ENCODE data around the gene FCN1. TPM values are rescaled to one million over a fixed set of nuclear protein-coding genes. Genes with fewer than 3 reads are reported as not detected.

FCN1 gene
- total and polyA plus RNA-seq, 2 experiments from 2014 or later: not detected

GRCh38 chr9:134877541-134877940, 40.2 kb downstream of the FCN1 start:
- no peak for DNase-seq (ENCODE audit: low spot score)
- Histone ChIP-seq H2AFZ (no peak overlapping the region), H3K27ac (no peak overlapping the region), H3K4me1 (ENCODE audit: insufficient read depth) (no peaks in the 10 kb centered on the region), H3K79me2 (no peaks in the 10 kb centered on the region), H4K20me1 (ENCODE audit: insufficient read depth, poor library complexity, severe bottlenecking) (no peaks in the 10 kb centered on the region), H3K4me2 (no peak overlapping the region), H3K36me3 (replicated peaks; ENCODE audit: insufficient read depth, low read depth) (no peaks in the 10 kb centered on the region), H3K27me3 (peaks cover 5% of the 10 kb centered on the region), H3K4me3 (no peak overlapping the region), H3K9me3 (ENCODE audit: low read depth) (no peaks in the 10 kb centered on the region), H3K9me2 (replicated peaks; ENCODE audit: insufficient read depth) (no peaks in the 10 kb centered on the region)
- TF ChIP-seq EZH2 (IDR thresholded peaks at IDR 0.05; ENCODE audit: borderline replicate concordance) (no peak), CTCF (IDR thresholded peaks at IDR 0.05; ENCODE audit: poor library complexity) (no peak), EZH2phosphoT487 (IDR thresholded peaks at IDR 0.05; ENCODE audit: low read depth, severe bottlenecking, unreplicated experiment) (no peak)
- WGBS (ENCODE audit: low lambda C conversion rate, missing lambda C conversion rate): 91% methylated on average over 4 of the region's 4 CpGs

- TF ChIP-seq EZH2phosphoT487 (IDR thresholded peaks at IDR 0.05; ENCODE audit: low read depth, severe bottlenecking, unreplicated experiment) (no peak), CTCF (IDR thresholded peaks at IDR 0.05; ENCODE audit: poor library complexity) (no peak), EZH2 (IDR thresholded peaks at IDR 0.05; ENCODE audit: borderline replicate concordance) (no peak)
- H2AFZ ChIP-seq: no peak overlapping the region
- 79% methylated on average over 1 of the region's 1 CpG for WGBS (ENCODE audit: low lambda C conversion rate, missing lambda C conversion rate)
- H3K27ac ChIP-seq: no peak overlapping the region
- no peaks in the 10 kb centered on the region for H3K4me1 ChIP-seq (ENCODE audit: insufficient read depth)
- H3K4me3 ChIP-seq: no peak overlapping the region
- DNase-seq (ENCODE audit: low spot score): no peak
- H3K9me2 ChIP-seq (replicated peaks; ENCODE audit: insufficient read depth): no peaks in the 10 kb centered on the region
- H4K20me1 ChIP-seq (ENCODE audit: insufficient read depth, poor library complexity, severe bottlenecking): no peaks in the 10 kb centered on the region
- H3K79me2 ChIP-seq: no peaks in the 10 kb centered on the region
- no peak overlapping the region for H3K4me2 ChIP-seq
- H3K27me3 ChIP-seq: peaks cover 5% of the 10 kb centered on the region
- no peaks in the 10 kb centered on the region for H3K9me3 ChIP-seq (ENCODE audit: low read depth)
- no peaks in the 10 kb centered on the region for H3K36me3 ChIP-seq (replicated peaks; ENCODE audit: insufficient read depth, low read depth)
Measured at GRCh38 chr9:134875371-134875770, 42.3 kb downstream of the FCN1 start.

- Histone ChIP-seq H3K9me3 (ENCODE audit: low read depth) (no peaks in the 10 kb centered on the region), H3K36me3 (replicated peaks; ENCODE audit: insufficient read depth, low read depth) (no peaks in the 10 kb centered on the region), H3K9me2 (replicated peaks; ENCODE audit: insufficient read depth) (no peaks in the 10 kb centered on the region), H3K79me2 (no peaks in the 10 kb centered on the region), H3K4me1 (ENCODE audit: insufficient read depth) (no peaks in the 10 kb centered on the region), H3K27ac (no peak overlapping the region), H2AFZ (no peak overlapping the region), H3K27me3 (peaks cover 5% of the 10 kb centered on the region), H3K4me3 (no peak overlapping the region), H4K20me1 (ENCODE audit: insufficient read depth, poor library complexity, severe bottlenecking) (no peaks in the 10 kb centered on the region), H3K4me2 (no peak overlapping the region)
- 87% methylated on average over 24 of the region's 24 CpGs for WGBS (ENCODE audit: low lambda C conversion rate, missing lambda C conversion rate)
- DNase-seq (ENCODE audit: low spot score): no peak
- no peak for TF ChIP-seq EZH2phosphoT487 (IDR thresholded peaks at IDR 0.05; ENCODE audit: low read depth, severe bottlenecking, unreplicated experiment)
- no peak for TF ChIP-seq EZH2 (IDR thresholded peaks at IDR 0.05; ENCODE audit: borderline replicate concordance)
- no peak for TF ChIP-seq CTCF (IDR thresholded peaks at IDR 0.05; ENCODE audit: poor library complexity)
Measured at GRCh38 chr9:134872482-134873231, 45.1 kb downstream of the FCN1 start.
